NCI-H2081 (cell line): ENCODE data around the gene NCBP2L.
"Not testable (repeated sequence)": the region's sequence is repeated elsewhere in the genome, so short reads cannot be mapped to it uniquely, and the experiment has no call there.

Experiments
- DNase-seq, 2 experiments: peaks; one replicate each; lab custom pipeline; 2025; lab: John Stamatoyannopoulos, UW

NCBP2L gene

DNA sequence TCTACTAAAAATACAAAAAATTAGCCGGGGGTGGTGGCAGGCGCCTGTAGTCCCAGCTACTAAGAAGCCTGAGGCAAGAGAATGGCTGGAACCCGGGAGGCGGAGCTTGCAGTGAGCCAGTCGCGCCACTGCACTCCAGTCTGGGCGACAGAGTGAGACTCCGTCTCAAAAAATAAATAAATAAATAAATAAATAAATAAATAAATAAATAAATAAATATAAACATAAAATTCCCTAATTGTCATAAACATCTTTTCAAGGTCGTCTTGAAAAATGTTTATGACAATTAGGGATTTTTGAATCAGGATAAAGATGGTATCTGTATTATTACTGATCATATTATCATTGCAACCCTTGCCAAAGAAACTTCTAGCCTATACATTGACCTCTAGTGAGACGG, 32.5 kb downstream of the NCBP2L start:
- DNase-seq: not testable (repeated sequence)

GRCh38 chrX:107818900-107819521, 41.5 kb downstream of the NCBP2L start:
- DNase-seq: no peak

DNA sequence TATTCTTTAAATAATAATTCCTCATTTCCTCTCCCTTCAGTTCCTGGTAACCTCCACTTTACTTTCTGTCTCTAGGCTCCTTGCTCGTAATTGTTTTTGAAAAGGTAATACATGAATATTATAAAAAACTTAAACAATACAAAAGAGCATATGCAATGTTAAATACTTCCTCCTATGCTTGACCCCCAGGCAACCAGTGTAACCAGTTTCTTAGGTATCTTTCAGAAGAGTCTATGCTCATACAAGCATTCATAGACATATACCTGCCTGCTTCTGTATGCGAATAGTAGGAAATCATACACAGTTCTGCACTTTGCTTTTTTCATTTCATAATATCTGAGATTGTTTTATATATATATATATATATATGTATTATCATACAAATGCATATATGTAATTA, 45.5 kb downstream of the NCBP2L start:
- no peak for DNase-seq

DNA sequence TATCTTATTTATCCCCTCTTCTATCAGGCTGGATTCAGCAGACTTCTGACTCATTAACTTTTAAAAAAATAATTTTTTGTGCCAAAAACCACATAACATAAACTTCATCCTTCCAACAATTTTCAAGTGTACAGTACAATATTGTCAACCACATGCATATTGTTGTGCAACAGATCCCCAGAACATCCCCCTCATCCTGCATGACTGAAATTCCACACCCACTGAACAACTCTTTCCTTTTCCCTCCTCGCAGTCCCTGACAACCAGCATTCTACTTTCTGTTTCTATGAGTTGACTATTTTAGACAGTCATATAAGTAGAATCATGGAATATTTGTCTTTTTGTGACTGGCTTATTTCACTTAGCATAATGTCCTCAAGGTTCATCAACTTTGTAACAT, 45.9 kb downstream of the NCBP2L start:
- no peak for DNase-seq

DNA sequence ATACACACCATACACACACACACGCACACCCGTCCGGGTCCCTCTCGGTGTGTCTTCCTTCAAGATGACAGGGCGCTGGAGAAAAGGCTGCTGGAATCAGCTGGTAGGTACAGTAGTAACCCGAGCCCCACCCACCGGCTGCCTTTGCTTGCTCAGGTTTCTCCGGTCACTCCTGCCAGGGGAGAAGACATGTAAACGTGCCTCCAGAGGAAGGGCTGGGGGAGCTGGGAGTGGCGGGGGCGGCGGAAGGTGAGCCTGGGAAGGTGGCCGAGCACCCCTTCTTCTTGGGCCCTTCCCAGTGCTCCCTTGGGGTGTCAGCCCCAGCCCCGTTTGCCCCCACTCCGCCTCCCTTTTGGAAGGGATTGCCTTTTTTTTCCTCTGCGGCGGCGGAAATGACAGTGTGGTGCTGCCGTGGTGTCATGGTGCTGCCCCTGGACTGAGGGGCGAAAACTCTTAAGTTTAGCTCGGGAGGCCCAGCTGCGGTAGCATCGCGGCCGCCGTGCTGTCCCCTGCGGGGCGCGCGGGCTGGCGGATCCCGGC, 48.2 kb downstream of the NCBP2L start, which contains the start of gene MID2:
TSS of gene MID2 (plus strand) at position 169 of the 540 bp plus-strand sequence. CDS start 561 bp downstream, outside the sequence.
- peak; percentile 50 to 69 for DNase-seq

DNA sequence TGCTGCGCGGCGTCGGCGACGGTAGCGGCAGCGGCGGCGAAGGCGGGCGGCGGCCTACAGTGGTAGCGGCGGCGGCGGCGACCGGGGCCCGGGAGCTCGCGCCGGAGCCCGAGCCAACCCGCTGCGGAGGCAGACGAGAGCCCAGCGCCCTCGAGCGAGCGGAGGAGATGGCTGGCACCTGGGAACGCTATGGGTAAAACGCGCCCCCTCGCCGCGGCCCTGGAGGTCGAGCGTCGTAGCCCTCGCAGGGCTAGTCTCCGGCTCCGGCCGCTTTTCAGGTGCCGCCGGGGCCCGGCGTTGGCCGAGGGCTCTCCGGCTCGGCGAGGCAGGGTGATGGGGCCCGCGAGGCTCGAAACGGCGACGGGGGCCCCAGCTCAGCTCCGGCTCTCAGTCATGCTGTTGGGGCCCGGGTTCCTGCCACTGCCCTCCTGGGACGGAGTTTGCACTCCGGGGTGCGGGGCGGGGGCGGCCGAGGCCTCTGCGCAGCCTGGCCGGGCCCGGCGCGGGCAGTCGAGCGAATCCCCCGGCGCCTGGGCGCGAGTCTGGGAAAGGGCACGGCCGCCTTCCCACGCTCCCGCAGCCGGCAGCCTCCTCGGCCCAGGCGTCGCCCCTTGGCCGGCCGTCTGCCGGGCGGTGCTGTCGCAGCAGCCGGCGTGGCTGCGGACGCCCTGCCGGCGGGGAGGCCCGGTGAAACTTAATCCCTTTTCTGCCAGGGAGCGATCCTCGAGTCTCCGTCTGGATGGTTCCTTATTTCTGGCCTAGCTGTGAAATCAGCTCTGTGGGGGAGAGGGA, 48.9 kb downstream of the NCBP2L start:
- peak; percentile 42 to 69 for DNase-seq

DNA sequence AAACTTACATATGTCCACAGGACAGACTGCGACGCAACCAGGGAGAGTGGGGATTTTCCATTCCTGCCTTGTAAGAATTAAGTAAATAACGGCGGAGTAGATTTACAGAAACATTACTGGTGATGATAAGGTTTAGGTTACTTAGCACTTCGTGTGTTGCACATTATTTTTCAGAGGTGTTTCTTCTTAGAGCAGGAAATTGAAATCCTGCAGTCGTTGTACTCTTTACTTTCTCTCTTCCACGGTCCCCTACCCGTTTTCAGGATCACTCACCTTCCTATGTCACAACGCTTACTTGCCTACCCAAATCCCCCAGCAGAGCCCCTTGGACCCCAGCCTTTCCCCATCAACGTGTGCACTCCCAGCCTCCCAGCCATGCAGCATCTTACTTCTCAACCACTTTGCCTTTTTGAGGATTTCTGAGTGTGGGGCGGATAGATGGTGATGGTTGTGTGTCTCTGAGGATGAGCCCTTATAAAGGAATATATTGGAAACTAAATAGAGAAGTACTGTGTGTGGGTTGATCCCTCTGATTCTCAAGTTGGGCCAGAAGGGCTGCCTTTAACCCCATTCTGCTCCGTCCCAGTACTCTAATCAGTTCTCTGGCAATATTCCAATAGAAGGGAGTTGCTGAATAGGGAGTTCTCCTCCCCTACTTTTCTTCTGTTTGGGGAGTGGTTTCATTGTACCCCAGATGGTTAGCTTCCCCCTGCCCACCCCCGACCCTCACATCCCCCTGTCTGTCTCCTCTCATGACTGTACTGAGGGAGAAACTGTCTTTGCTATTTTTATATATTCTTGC, 49.7 kb downstream of the NCBP2L start:
- no peak for DNase-seq

- DNase-seq: no peak
Observed at GRCh38 chrX:107827852-107828251, 50.3 kb downstream of the NCBP2L start.

DNA sequence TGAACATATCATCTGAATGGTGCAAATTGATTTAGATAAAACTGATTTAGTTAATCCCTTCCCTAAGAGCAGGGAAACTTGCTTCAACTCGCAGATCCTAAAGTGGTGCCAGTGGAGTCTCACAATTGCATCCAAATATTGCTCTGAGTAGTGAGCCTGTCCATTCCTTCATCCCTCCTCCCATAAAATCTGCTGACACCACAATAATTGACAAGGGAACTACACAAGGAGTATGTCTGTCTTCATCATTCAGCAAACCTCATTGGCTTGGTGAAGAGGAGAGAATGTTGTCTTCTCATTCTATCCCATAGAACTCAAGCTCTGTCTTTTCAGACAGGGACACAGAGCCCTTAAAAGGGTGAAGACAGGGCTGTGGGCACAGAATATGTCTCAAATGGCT, 52.3 kb downstream of the NCBP2L start:
- no peak for DNase-seq

- no peak for DNase-seq
Observed at GRCh38 chrX:107831071-107831730, 53.7 kb downstream of the NCBP2L start.

- DNase-seq: no peak
Observed at GRCh38 chrX:107834275-107835201, 57.0 kb downstream of the NCBP2L start.

- no peak for DNase-seq
Observed at GRCh38 chrX:107836958-107837357, 59.4 kb downstream of the NCBP2L start.

- DNase-seq: no peak
Observed at GRCh38 chrX:107840971-107841370, 63.4 kb downstream of the NCBP2L start.

DNA sequence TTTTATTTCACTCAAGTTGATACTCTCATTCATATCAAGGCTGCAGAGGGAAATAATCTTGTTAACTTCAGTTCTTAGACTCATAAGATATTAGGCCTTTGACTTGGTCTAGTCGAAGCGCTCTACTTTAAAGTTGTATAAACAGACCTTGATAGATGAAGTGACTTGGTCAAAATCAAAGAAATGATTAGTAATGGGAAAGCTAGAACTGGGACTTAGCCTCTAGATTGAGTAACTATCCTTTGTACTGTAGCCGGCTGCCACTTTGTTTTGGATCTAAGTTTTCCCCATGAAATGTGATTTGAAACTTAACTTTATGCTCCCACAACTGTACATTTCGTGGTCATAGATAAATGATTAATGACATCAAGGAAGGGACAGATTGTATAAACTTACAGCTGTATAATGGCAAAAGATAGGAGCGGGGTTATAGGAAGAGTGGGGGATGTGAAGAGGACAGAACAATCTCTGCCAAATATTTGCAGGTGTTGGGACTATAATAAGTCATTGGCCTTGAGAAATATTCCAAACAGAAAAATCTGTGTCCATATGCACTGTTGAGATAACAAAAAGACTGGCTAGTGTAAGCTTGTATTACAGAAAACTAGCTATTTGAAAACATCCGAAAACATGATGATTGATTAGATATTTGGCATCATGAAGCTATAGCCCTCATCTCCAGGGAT, 65.3 kb downstream of the NCBP2L start:
- no peak for DNase-seq
